ENCODE data around the gene TNK2. TPM values are rescaled to one million over a fixed set of nuclear protein-coding genes. Genes with fewer than 3 reads are reported as not detected.

The TNK2 gene
- total RNA-seq, 6 experiments from 2014 or later = 29.6 to 46.1 (median 35.1) TPM

DNA sequence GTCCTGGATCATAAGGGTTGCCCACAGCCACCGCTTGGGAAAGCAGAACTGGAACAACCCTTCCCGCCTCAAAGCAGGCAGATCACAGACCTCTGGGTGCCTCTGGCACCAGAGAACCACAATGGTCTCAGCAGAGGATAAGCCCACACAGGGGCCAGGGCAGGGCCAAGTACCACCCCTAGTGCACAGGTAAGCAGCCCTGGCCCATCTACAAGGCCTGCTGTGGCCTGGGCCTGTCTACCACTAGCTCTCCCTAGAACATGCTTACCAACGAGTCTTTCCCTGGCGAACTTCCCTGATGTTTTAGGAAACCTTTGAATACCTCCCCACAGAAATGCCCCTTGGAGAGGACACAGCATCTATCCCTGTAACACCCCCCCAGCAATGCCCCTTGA, 28.3 kb downstream of the TNK2 start:
- no peaks in the 10 kb centered on the region for H3K4me1 Mint-ChIP-seq (ENCODE audit: low read depth)
- no peak overlapping the region for H3K27ac Mint-ChIP-seq

DNA sequence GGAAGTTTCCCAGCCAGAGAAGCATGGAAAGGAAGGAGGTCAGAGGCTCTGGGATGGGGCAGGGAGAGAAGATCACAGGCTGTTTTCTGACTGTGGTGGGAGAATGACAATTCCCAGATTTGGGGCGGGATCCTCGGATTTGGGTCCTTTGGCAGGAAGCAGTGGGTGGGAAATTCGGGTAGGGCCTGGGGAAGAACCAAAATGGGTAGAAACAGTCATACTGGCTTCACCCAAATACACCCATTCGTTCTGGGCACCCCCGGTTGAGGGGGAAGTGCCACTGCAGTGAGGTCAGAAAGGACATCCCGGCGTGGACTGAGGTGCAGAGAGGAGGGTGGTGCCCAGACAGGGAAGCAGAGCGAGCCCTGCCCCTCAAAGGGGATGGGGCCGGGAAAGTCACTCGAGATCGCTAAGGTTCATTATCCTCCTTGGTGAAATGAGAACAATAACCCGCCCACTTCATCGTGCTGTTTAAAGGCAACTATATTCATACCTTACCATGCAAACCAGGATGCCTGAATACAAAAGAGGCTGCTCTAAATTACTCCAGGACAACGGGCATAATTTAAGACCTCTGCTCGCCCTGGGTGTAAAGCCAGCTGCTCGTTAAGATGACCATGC, 28.8 kb downstream of the TNK2 start:
- TF ChIP-seq, protein P1, sequence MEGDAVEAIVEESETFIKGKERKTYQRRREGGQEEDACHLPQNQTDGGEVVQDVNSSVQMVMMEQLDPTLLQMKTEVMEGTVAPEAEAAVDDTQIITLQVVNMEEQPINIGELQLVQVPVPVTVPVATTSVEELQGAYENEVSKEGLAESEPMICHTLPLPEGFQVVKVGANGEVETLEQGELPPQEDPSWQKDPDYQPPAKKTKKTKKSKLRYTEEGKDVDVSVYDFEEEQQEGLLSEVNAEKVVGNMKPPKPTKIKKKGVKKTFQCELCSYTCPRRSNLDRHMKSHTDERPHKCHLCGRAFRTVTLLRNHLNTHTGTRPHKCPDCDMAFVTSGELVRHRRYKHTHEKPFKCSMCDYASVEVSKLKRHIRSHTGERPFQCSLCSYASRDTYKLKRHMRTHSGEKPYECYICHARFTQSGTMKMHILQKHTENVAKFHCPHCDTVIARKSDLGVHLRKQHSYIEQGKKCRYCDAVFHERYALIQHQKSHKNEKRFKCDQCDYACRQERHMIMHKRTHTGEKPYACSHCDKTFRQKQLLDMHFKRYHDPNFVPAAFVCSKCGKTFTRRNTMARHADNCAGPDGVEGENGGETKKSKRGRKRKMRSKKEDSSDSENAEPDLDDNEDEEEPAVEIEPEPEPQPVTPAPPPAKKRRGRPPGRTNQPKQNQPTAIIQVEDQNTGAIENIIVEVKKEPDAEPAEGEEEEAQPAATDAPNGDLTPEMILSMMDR (IDR thresholded peaks at IDR 0.05) = no peak
- Mint-ChIP-seq H3K36me3 (ENCODE audit: low read depth) (peaks cover 7% of the 10 kb centered on the region), H3K4me1 (ENCODE audit: low read depth) (no peaks in the 10 kb centered on the region), H3K4me3 (no peak overlapping the region), H3K27me3 (ENCODE audit: insufficient read depth) (no peaks in the 10 kb centered on the region; the same call in 1 of the 2 replicates), H3K9me3 (no peaks in the 10 kb centered on the region), H3K27ac (no peak overlapping the region)
- DNase-seq = no peak

More for the DNA sequence above, 28.3 kb downstream of the TNK2 start:
- Mint-ChIP-seq H3K9me3 (no peaks in the 10 kb centered on the region), H3K36me3 (ENCODE audit: low read depth) (peaks cover 7% of the 10 kb centered on the region), H3K27me3 (ENCODE audit: insufficient read depth) (no peaks in the 10 kb centered on the region; the same call in 1 of the 2 replicates), H3K4me3 (no peak overlapping the region)
- TF ChIP-seq, protein P1 (IDR thresholded peaks at IDR 0.05) = no peak
- no peak for DNase-seq

DNA sequence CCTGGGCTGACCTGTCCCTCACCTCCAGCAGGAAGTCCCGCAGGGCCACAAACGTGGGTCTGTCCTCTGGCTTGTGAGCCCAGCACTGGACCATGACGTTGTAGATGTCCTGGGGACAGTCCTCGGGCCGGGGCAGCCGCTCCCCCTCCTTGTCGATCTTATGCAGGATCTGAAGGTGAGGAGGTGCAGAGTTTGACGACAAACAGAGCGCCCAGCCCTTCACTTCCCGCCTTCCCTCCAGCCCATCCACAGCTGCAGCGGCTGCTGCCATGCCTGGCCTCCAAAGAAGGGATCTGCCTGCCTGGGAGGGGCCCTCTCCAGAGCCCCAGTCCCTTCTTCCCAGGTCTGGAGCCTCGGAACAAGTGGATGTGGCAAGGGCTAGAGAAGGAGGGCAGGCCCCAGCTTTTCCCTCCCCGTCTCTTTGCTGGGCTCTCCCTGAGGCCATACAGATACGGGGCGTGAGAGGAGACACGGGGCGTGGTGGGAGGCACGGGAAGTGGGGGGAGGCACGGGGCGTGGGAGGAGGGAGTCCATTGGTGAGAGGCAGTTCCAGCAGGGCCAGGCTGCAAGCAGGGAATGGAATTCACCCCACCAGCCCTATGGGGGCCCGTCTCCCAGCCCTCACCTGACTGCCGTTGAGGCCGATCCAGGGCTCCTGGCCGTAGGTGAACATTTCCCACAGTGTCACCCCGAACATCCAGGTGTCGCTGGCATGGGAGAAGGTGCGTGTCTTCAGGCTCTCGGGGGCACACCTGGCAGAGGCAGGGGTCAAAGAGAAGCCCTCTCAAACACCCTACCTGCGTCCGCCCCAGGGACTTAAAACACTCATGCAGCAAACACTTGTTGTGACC, 29.7 kb downstream of the TNK2 start:
- H3K9me3 Mint-ChIP-seq = no peaks in the 10 kb centered on the region
- no peak overlapping the region for H3K4me3 Mint-ChIP-seq
- no peak for DNase-seq
- no peak overlapping the region for H3K27ac Mint-ChIP-seq
- TF ChIP-seq, protein P1 (IDR thresholded peaks at IDR 0.05) = no peak
- peaks cover 7% of the 10 kb centered on the region for H3K36me3 Mint-ChIP-seq (ENCODE audit: low read depth)
- no peaks in the 10 kb centered on the region; the same call in 1 of the 2 replicates for H3K27me3 Mint-ChIP-seq (ENCODE audit: insufficient read depth)
- no peaks in the 10 kb centered on the region for H3K4me1 Mint-ChIP-seq (ENCODE audit: low read depth)

DNA sequence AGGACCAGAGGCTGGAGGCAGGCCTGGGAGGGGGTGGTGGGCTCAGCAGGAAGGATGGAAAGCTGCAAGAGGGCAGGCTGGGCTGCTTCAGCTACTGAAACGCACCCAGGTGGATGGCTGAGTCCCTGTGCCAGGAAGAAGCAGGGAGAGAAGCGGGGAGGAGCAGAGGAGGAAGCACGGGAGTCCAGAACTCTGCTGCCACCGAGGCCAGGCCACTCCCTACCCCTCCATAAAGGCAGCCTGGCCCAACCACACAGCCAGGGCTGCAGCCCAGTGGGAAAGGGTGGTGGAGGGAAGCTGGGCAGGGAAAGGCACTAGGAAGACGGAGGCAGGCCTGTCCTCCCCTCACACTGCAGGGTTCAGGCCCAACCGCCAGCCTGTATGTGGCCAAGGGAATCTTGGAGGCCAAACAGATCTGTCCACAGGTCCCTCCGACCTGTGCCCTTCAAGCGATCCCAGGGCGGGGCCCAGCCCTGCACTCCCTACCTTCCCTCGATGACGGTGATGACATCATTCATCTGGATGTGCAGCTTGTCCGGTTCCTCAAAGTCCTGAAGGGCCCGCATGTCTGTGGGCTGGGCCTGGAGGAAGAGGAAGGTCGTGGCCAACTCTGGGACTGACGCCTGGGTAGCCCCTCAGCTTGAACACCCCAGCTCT, 30.5 kb downstream of the TNK2 start:
- no peaks in the 10 kb centered on the region; the same call in 1 of the 2 replicates for H3K27me3 Mint-ChIP-seq (ENCODE audit: insufficient read depth)
- H3K27ac Mint-ChIP-seq = no peak overlapping the region
- DNase-seq = no peak
- no peaks in the 10 kb centered on the region for H3K4me1 Mint-ChIP-seq (ENCODE audit: low read depth)
- no peaks in the 10 kb centered on the region for H3K9me3 Mint-ChIP-seq
- H3K4me3 Mint-ChIP-seq = no peak overlapping the region
- H3K36me3 Mint-ChIP-seq (ENCODE audit: low read depth) = peaks cover 7% of the 10 kb centered on the region
- TF ChIP-seq, protein P1 (IDR thresholded peaks at IDR 0.05) = no peak

DNA sequence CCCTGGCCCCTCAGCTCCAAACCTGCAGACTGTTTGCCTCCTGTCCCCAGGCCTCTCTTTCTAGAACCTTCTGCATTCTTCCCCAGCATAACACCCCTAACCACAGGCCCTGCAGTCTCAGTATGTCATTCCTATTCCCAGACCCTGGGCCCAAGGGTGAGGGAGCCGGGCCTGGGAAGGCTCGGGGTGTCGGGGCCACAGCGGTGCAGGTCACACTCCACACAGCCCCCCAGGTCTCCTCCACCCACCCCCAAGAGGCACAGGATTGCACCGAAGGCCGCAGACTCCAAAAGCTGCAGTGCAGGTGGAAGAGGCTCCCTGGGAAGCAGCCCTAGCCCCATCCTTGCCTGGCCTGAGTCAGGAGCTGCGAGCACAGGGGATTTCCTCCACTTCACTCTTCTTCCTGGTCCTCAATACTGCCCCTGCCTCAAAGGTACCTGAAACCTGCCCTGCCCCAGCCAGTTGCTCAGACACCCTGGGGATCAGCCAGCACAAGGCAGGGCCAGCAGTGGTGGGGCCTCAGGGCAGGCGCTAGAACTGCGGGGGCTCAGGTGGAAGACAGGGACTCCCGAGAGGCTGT, 31.1 kb downstream of the TNK2 start:
- DNase-seq = no peak
- TF ChIP-seq, protein P1 (IDR thresholded peaks at IDR 0.05) = no peak
- Mint-ChIP-seq H3K4me3 (no peak overlapping the region), H3K27me3 (ENCODE audit: insufficient read depth) (no peaks in the 10 kb centered on the region; the same call in 1 of the 2 replicates), H3K36me3 (ENCODE audit: low read depth) (peaks cover 7% of the 10 kb centered on the region), H3K9me3 (no peaks in the 10 kb centered on the region), H3K27ac (no peak overlapping the region), H3K4me1 (ENCODE audit: low read depth) (no peaks in the 10 kb centered on the region)
